NCI-H510A (cell line): ENCODE results near the gene WDR20.
"Not testable (repeated sequence)": the region's sequence is repeated elsewhere in the genome, so short reads cannot be mapped to it uniquely, and the experiment has no call there.

ENCODE experiments used
- DNase-seq: peaks from one replicate; lab custom pipeline; 2025; lab: John Stamatoyannopoulos, UW

WDR20 gene

GRCh38 chr14:102134021-102134420 is 5.7 kb upstream of the WDR20 start:
- not testable (repeated sequence) for DNase-seq

GRCh38 chr14:102134719-102135118 is 5.0 kb upstream of the WDR20 start:
- DNase-seq, result not testable (repeated sequence)

- not testable (repeated sequence) for DNase-seq
These were observed 4.2 kb upstream of the WDR20 start for GRCh38 chr14:102135456-102135855.

- no peak for DNase-seq
These were observed 1.2 kb upstream of the WDR20 start for GRCh38 chr14:102138535-102138934.

GRCh38 chr14:102138961-102139285 is 774 bp upstream of the WDR20 start:
- DNase-seq, result no peak

DNA sequence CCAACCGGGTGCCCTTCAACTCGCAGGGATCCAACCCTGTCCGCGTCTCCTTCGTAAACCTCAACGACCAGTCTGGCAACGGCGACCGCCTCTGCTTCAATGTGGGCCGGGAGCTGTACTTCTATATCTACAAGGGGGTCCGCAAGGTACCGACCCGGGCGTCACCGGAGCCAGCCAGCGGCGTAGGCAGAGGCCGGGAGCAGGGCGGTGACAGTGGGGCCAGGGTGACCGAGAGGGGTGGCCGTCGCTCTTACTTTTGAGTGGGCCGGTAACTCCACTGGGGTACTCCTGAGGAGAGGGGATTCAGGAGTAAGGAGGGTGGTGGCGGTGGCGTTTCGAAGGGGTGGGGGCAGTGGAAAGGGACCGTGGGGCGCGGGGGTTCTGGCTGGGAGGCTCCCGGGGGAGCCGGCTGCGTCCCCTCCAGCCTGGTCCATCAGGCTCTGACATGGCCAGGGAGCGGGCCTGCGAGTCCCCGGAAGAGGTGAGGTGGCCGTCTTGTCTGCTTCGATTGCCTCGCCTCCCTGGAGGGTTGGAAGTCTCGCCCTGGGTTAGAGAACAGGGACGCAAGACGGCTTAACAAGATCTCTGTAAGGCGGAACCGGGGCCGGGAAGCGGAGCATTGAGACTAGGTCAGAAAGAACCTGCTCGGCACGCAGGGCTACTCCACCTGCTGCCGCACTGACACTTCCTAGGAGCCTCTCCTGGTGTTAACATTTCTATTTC is 491 bp downstream of the WDR20 start:
- DNase-seq, result no peak

GRCh38 chr14:102140750-102141145 is 1.1 kb downstream of the WDR20 start:
- DNase-seq, result no peak

- no peak for DNase-seq
These were observed 2.1 kb downstream of the WDR20 start for GRCh38 chr14:102141797-102142196.

- DNase-seq, result no peak
These were observed 5.2 kb downstream of the WDR20 start for GRCh38 chr14:102144914-102145313.

DNA sequence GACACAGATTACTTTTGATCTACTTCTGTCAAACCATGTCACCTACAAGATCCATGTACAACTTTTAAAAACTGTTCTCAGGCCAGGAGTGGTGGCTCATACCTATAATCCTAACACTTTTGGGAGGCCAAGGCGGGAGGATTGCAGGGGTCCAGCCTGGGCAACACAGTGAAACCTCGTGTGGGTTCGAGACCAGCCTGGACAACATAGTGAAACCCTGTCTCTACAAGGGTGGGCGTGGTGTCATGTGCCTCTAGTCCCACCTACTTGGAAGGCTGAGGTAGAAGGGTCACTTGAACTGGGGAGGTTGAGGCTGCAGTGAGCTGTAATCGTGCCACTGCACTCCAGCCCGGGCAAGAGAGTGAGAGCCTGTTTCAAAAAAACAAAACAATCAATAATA is 5.7 kb downstream of the WDR20 start:
- DNase-seq, result no peak

GRCh38 chr14:102146423-102146822 is 6.7 kb downstream of the WDR20 start:
- no peak for DNase-seq

GRCh38 chr14:102150083-102150482 is 10.4 kb downstream of the WDR20 start:
- DNase-seq, result no peak

DNA sequence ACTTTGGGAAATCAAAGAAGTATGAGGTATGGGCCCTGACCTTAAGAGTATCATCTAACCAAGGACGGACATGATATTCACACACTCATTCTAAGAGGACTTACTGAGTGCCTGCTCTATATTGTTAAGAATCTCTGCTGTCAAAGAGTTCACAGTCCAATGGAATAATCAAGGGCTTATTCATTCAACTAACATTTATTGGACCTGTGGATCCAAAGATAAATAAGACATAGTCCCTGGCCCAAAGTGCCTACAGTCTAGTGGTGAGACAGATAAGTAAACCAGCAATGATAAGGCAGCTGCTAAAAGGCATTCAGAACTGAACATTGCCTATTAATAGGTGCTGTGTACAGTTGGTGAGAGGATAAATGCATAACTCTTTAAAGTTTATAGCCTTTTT is 11.0 kb downstream of the WDR20 start:
- DNase-seq, result no peak

GRCh38 chr14:102151411-102151810 is 11.7 kb downstream of the WDR20 start:
- DNase-seq, result not testable (repeated sequence)

- no peak for DNase-seq
These were observed 14.4 kb downstream of the WDR20 start for GRCh38 chr14:102154121-102154520.

GRCh38 chr14:102154821-102155549 is 15.3 kb downstream of the WDR20 start:
- DNase-seq, result no peak

GRCh38 chr14:102157346-102157745 is 17.6 kb downstream of the WDR20 start:
- DNase-seq, result no peak

DNA sequence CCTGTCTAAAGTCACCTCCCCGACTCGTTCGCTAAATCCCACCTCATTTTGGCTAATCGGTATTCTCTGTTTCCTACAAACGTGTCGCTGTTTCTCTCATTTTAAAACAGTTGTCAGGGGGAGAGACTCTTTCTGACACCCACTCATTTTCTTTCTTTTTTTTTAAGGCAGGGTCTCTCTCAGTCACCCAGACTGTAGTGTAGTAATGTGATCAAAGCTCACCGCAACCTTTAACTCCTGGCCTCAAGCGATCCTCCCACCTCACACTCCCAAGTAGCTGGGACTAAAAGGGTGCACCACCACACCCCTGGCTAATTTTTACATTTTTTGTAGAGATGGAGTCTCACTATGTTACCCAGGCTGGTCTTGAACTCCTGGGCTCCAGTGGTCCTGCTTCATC is 19.1 kb downstream of the WDR20 start:
- DNase-seq, result no peak

DNA sequence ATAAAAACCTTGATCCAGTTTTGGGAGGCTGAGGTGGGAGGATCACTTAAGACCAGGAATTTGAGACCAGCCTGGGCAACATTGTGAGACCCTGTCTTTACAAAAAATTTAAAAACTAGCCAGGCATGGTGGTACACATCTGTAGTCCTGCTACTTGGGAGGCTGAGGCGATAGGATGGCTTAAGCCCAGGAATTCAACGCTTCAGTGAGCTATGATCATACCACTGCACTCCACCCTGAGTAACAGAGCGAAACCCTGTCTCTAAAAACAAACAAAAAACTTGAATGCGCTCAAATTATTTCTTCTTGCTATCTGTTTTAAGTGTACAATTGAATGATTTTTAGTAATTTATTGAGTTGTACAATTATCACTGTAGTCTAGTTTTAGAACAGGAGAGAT is 20.1 kb downstream of the WDR20 start:
- no peak for DNase-seq

- DNase-seq, result no peak
These were observed 22.8 kb downstream of the WDR20 start for GRCh38 chr14:102162487-102162886.

DNA sequence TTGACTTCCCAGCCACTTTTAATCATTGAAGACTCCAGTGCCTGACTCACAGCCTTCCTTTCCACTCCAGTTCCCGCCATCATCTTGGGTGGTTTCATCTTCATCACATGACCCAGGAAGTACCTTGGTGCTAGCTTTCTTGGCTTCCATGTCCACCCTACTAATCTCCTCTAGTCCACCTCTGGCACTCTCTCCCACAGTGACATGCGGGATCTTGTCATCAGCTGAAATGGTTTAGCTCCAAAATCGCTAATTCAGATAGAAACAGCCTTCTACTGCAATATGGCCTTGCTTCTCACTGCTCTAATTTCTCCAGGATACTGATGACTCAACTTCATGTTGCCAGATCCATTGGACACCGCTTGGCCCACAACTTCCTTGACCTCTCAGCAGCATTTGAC is 24.5 kb downstream of the WDR20 start:
- no peak for DNase-seq

- DNase-seq, result no peak
These were observed 25.3 kb downstream of the WDR20 start for GRCh38 chr14:102164965-102165364.

GRCh38 chr14:102170061-102170460 is 30.4 kb downstream of the WDR20 start:
- DNase-seq, result no peak
